IPS-18c (cell line): ENCODE results near the gene NCKAP5.

Experiments
- H3K4me3 ChIP-seq: 2 replicates; pipeline ENCODE4 v1.7.0; 2013; ENCODE audit warnings: low read depth, mild to moderate bottlenecking, low read length, moderate library complexity; ENCODE audit not compliant: insufficient read depth
- H3K9me3 ChIP-seq: one replicate; pipeline ENCODE4 v1.6.1; 2013; ENCODE audit warnings: mild to moderate bottlenecking, low read length, moderate library complexity; ENCODE audit not compliant: control insufficient read depth, insufficient read depth

NCKAP5 gene

GRCh38 chr2:133431289-133431688 lies 137.0 kb downstream of the NCKAP5 start:
- H3K4me3 ChIP-seq: no peak overlapping the region
- no peaks in the 10 kb centered on the region for H3K9me3 ChIP-seq

- no peak overlapping the region for H3K4me3 ChIP-seq
- H3K9me3 ChIP-seq: no peaks in the 10 kb centered on the region
Observed at GRCh38 chr2:133426791-133427190, 141.5 kb downstream of the NCKAP5 start.

- no peak overlapping the region for H3K4me3 ChIP-seq
Observed at GRCh38 chr2:133425612-133426011, 142.7 kb downstream of the NCKAP5 start.

GRCh38 chr2:133424876-133425275 lies 143.4 kb downstream of the NCKAP5 start:
- Histone ChIP-seq H3K4me3 (no peak overlapping the region), H3K9me3 (no peaks in the 10 kb centered on the region)

More at GRCh38 chr2:133425612-133426011, 142.7 kb downstream of the NCKAP5 start:
- no peaks in the 10 kb centered on the region for H3K9me3 ChIP-seq

- H3K4me3 ChIP-seq: no peak overlapping the region
Observed at GRCh38 chr2:133422931-133423351, 145.3 kb downstream of the NCKAP5 start.

GRCh38 chr2:133421516-133422324 lies 146.5 kb downstream of the NCKAP5 start:
- no peaks in the 10 kb centered on the region for H3K9me3 ChIP-seq
- H3K4me3 ChIP-seq: no peak overlapping the region

More at GRCh38 chr2:133422931-133423351, 145.3 kb downstream of the NCKAP5 start:
- H3K9me3 ChIP-seq: no peaks in the 10 kb centered on the region

GRCh38 chr2:133420788-133421187 lies 147.5 kb downstream of the NCKAP5 start:
- H3K4me3 ChIP-seq: no peak overlapping the region
- H3K9me3 ChIP-seq: no peaks in the 10 kb centered on the region

- Histone ChIP-seq H3K9me3 (no peaks in the 10 kb centered on the region), H3K4me3 (no peak overlapping the region)
Observed at GRCh38 chr2:133418671-133419070, 149.6 kb downstream of the NCKAP5 start.

- Histone ChIP-seq H3K4me3 (no peak overlapping the region), H3K9me3 (no peaks in the 10 kb centered on the region)
Observed at GRCh38 chr2:133418021-133418420, 150.2 kb downstream of the NCKAP5 start.

- Histone ChIP-seq H3K4me3 (no peak overlapping the region), H3K9me3 (no peaks in the 10 kb centered on the region)
Observed at GRCh38 chr2:133417415-133417814, 150.8 kb downstream of the NCKAP5 start.

GRCh38 chr2:133416736-133417135 lies 151.5 kb downstream of the NCKAP5 start:
- H3K9me3 ChIP-seq: no peaks in the 10 kb centered on the region
- H3K4me3 ChIP-seq: no peak overlapping the region

- Histone ChIP-seq H3K4me3 (no peak overlapping the region), H3K9me3 (no peaks in the 10 kb centered on the region)
Observed at GRCh38 chr2:133416146-133416545, 152.1 kb downstream of the NCKAP5 start.

GRCh38 chr2:133415210-133415876 lies 152.9 kb downstream of the NCKAP5 start:
- no peak overlapping the region for H3K4me3 ChIP-seq
- no peaks in the 10 kb centered on the region for H3K9me3 ChIP-seq

- H3K4me3 ChIP-seq: no peak overlapping the region
Observed at GRCh38 chr2:133414486-133415209, 153.6 kb downstream of the NCKAP5 start.

GRCh38 chr2:133413863-133414262 lies 154.4 kb downstream of the NCKAP5 start:
- Histone ChIP-seq H3K4me3 (no peak overlapping the region), H3K9me3 (no peaks in the 10 kb centered on the region)

More at GRCh38 chr2:133414486-133415209, 153.6 kb downstream of the NCKAP5 start:
- H3K9me3 ChIP-seq: no peaks in the 10 kb centered on the region

- Histone ChIP-seq H3K4me3 (no peak overlapping the region), H3K9me3 (no peaks in the 10 kb centered on the region)
Observed at GRCh38 chr2:133412694-133413093, 155.6 kb downstream of the NCKAP5 start.

- no peak overlapping the region for H3K4me3 ChIP-seq
- no peaks in the 10 kb centered on the region for H3K9me3 ChIP-seq
Observed at GRCh38 chr2:133411857-133412256, 156.4 kb downstream of the NCKAP5 start.

- Histone ChIP-seq H3K9me3 (no peaks in the 10 kb centered on the region), H3K4me3 (no peak overlapping the region)
Observed at GRCh38 chr2:133411101-133411500, 157.2 kb downstream of the NCKAP5 start.
